Endodermal cell (in vitro differentiated cells): ENCODE results near the gene NDUFV1. TPM values are rescaled to one million over a fixed set of nuclear protein-coding genes. Genes with fewer than 3 reads are reported as not detected.
"Not testable (repeated sequence)": the region's sequence is repeated elsewhere in the genome, so short reads cannot be mapped to it uniquely, and the experiment has no call there.

Experiments used
- DNase-seq: peaks from one replicate; pipeline ENCODE4 v3.0.0-alpha.2; 2017
- H3K27ac ChIP-seq: 2 replicates; pipeline ENCODE4 v1.5.1; 2013; ENCODE audit warnings: mild to moderate bottlenecking, low read depth, low read length, moderate library complexity
- H3K27me3 ChIP-seq: 2 replicates; pipeline ENCODE4 v1.6.1; 2013; ENCODE audit warnings: mild to moderate bottlenecking, low read length, moderate library complexity; ENCODE audit not compliant: insufficient read depth, control insufficient read depth, poor library complexity, severe bottlenecking
- H3K36me3 ChIP-seq: 2 replicates; pipeline ENCODE4 v1.7.0; 2013; ENCODE audit warnings: mild to moderate bottlenecking, low read length, moderate library complexity; ENCODE audit not compliant: control insufficient read depth, insufficient read depth
- H3K4me1 ChIP-seq: one replicate; pipeline ENCODE4 v1.7.0; 2013; ENCODE audit warnings: low read length; ENCODE audit not compliant: control insufficient read depth, insufficient read depth
- H3K4me3 ChIP-seq: 2 replicates; pipeline ENCODE4 v1.5.1; 2013; ENCODE audit warnings: mild to moderate bottlenecking, low read length, moderate library complexity
- H3K9ac ChIP-seq: 2 replicates; pipeline ENCODE4 v1.6.1; 2013; ENCODE audit warnings: mild to moderate bottlenecking, low read length, moderate library complexity; ENCODE audit not compliant: poor library complexity, severe bottlenecking; ENCODE audit errors: extremely low read depth
- H3K9me3 ChIP-seq: 2 replicates; pipeline ENCODE4 v1.6.1; 2013; ENCODE audit warnings: mild to moderate bottlenecking, low read length, moderate library complexity; ENCODE audit not compliant: control insufficient read depth
- H3K27ac Mint-ChIP-seq: 2 replicates; pipeline ENCODE4 v1.8.0; 2020; ENCODE audit warnings: mixed read lengths
- H3K27me3 Mint-ChIP-seq: 2 replicates; pipeline ENCODE4 v1.8.0; 2021; ENCODE audit warnings: mild to moderate bottlenecking, mixed read lengths; ENCODE audit not compliant: insufficient read depth
- H3K36me3 Mint-ChIP-seq: 2 replicates; pipeline ENCODE4 v1.8.0; 2020; ENCODE audit warnings: low read depth, mixed read lengths
- H3K4me1 Mint-ChIP-seq: 2 replicates; pipeline ENCODE4 v1.8.0; 2020; ENCODE audit warnings: mixed read lengths
- H3K4me3 Mint-ChIP-seq: 2 replicates; pipeline ENCODE4 v1.8.0; 2020; ENCODE audit warnings: mild to moderate bottlenecking, moderate library complexity, mixed read lengths
- H3K9me3 Mint-ChIP-seq: 2 replicates; pipeline ENCODE4 v1.8.0; 2020; ENCODE audit warnings: mild to moderate bottlenecking, mixed read lengths
- WGBS, 2 experiments: methylation state at CpG; one replicate each; pipeline versions ENCODE4 v1.1.5 to v1.1.7; 2013; ENCODE audit warnings: missing lambda C conversion rate in 2 of 2, mixed read lengths in 1 of 2; ENCODE audit not compliant: insufficient coverage in 1 of 2, insufficient read length in 1 of 2; 5-methylcytosine and 5-hydroxymethylcytosine counted together
- total RNA-seq, 2 donors: library from RNA; stranded (reverse); fragmentation: NEBNext Ultra II Directional in 1 of 2; extraction: Animal tissue kit (Norgen Biotek cat#: 25700) in 1 of 2; gene quantifications; 2 replicates in 1 of 2; 3 replicates in 1 of 2; pipeline ENCODE4 v1.2.1, GENCODE V29; 2021
- TF ChIP-seq, protein P1 (sequence below): fragments of 200-600 bp; sonication (generic); conservative IDR thresholded peaks from 2 replicates; pipeline ENCODE4 v1.5.0; 2021; ENCODE audit warnings: antibody characterized with exemption, mild to moderate bottlenecking

Gene NDUFV1
- total RNA-seq, 2 donors from 2014 or later, result 135 to 160 TPM

DNA sequence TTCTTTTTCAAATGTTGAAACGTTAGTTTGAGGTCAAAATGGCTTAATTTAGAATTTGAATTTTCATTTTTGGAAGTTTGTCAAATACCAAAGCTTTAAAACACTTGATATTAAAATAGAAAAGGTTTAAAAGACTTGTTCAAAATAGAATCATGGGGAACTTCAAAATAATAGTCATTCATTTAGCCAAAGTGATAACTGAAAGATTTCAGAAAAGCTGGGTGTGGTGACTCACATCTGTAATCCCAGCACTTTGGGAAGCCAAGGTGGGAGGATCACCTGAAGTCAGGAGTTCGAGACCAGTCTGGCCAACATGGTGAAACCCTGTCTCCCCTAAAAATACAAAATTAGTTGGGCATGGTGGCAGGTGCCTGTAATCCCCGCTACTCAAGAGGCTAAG is 12.3 kb upstream of the NDUFV1 start:
- H3K27ac ChIP-seq, result no peak overlapping the region
- no peaks in the 10 kb centered on the region for H3K36me3 ChIP-seq
- no peak for DNase-seq
- H3K4me1 ChIP-seq, result no peaks in the 10 kb centered on the region
- no peak overlapping the region for H3K9ac ChIP-seq
- Mint-ChIP-seq H3K27ac (no peak overlapping the region), H3K4me1 (no peaks in the 10 kb centered on the region), H3K9me3 (peaks cover 22% of the 10 kb centered on the region), H3K4me3 (no peak overlapping the region), H3K27me3 (no peaks in the 10 kb centered on the region), H3K36me3 (peaks cover 3% of the 10 kb centered on the region)
- WGBS, 2 experiments, result 90 to 100% methylated on average over 2 of the region's 3 CpGs
- no peak overlapping the region for H3K4me3 ChIP-seq
- TF ChIP-seq, protein P1, sequence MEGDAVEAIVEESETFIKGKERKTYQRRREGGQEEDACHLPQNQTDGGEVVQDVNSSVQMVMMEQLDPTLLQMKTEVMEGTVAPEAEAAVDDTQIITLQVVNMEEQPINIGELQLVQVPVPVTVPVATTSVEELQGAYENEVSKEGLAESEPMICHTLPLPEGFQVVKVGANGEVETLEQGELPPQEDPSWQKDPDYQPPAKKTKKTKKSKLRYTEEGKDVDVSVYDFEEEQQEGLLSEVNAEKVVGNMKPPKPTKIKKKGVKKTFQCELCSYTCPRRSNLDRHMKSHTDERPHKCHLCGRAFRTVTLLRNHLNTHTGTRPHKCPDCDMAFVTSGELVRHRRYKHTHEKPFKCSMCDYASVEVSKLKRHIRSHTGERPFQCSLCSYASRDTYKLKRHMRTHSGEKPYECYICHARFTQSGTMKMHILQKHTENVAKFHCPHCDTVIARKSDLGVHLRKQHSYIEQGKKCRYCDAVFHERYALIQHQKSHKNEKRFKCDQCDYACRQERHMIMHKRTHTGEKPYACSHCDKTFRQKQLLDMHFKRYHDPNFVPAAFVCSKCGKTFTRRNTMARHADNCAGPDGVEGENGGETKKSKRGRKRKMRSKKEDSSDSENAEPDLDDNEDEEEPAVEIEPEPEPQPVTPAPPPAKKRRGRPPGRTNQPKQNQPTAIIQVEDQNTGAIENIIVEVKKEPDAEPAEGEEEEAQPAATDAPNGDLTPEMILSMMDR, result no peak
- H3K9me3 ChIP-seq, result peaks cover 20% of the 10 kb centered on the region
- no peaks in the 10 kb centered on the region for H3K27me3 ChIP-seq

DNA sequence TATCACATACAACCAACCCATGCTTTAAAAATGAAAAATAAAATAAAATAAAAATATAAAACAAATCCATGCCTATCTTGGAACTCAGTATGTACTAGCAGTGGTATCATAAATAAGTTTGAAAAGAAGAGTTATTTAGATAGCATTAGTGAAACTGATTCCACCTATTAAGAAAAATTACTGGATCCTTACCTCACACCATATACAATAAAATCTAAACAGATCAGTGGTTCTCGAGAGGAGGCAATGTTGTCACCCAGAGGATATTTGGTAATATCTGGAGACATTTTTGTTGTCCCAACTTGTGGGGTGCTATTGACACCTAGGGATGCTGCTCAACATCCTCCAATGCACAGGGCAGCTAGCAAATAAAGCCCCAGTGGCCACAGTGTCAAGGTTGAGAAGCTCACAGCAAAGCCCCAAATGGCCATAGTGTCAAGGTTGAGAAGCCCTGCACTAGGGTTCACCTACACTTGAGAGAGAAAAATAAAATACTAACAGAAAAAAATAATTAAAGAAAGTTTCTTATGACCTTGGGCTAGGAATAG is 9.9 kb upstream of the NDUFV1 start:
- Histone ChIP-seq H3K36me3 (no peaks in the 10 kb centered on the region), H3K9me3 (peaks cover 20% of the 10 kb centered on the region), H3K27ac (no peak overlapping the region), H3K4me3 (no peak overlapping the region), H3K9ac (no peak overlapping the region), H3K27me3 (no peaks in the 10 kb centered on the region), H3K4me1 (no peaks in the 10 kb centered on the region)
- H3K27me3 Mint-ChIP-seq, result no peaks in the 10 kb centered on the region
- H3K4me1 Mint-ChIP-seq, result no peaks in the 10 kb centered on the region
- WGBS, 2 experiments, result 100% methylated on average over 1 of the region's 1 CpG; no CpG with 5 or more reads in 1 of the 2 experiments
- no peak for DNase-seq
- no peaks in the 10 kb centered on the region for H3K36me3 Mint-ChIP-seq
- TF ChIP-seq, protein P1, result no peak
- no peak overlapping the region for H3K27ac Mint-ChIP-seq
- no peak overlapping the region for H3K4me3 Mint-ChIP-seq
- H3K9me3 Mint-ChIP-seq, result peaks cover 32% of the 10 kb centered on the region

DNA sequence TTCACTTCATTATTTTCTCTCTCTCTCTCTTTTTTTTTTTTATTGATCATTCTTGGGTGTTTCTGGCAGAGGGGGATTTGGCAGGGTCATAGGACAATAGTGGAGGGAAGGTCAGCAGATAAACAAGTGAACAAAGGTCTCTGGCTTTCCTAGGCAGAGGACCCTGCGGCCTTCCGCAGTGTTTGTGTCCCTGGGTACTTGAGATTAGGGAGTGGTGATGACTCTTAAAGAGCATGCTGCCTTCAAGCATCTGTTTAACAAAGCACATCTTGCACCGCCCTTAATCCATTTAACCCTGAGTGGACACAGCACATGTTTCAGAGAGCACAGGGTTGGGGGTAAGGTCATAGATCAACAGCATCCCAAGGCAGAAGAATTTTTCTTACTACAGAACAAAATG is 9.3 kb upstream of the NDUFV1 start:
- H3K4me3 ChIP-seq, H3K4me1 Mint-ChIP-seq, H3K27ac ChIP-seq, DNase-seq, H3K4me3 Mint-ChIP-seq, H3K27me3 Mint-ChIP-seq, H3K4me1 ChIP-seq, H3K36me3 ChIP-seq, H3K27me3 ChIP-seq, H3K27ac Mint-ChIP-seq, H3K9ac ChIP-seq, H3K36me3 Mint-ChIP-seq: not testable (repeated sequence)
- no CpG with 5 or more reads among the region's 3 CpGs for WGBS, 2 experiments
- peaks cover 36% of the 10 kb centered on the region for H3K9me3 Mint-ChIP-seq
- peaks cover 25% of the 10 kb centered on the region for H3K9me3 ChIP-seq

DNA sequence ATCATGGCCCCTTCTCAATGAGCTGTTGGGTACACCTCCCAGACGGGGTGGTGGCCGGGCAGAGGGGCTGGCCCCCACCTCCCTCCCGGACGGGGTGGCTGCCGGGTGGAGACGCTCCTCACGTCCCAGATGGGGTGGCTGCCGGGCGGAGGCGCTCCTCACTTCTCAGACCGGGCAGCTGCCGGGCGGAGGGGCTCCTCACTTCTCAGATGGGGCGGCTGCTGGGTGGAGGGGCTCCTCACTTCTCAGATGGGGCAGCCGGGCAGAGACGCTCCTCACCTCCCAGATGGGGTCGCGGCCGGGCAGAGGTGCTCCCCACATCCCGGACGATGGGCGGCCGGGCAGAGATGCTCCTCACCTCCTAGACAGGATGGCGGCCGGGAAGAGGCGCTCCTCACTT is 8.8 kb upstream of the NDUFV1 start:
- H3K27ac ChIP-seq, H3K4me1 Mint-ChIP-seq, H3K4me3 ChIP-seq, DNase-seq, H3K36me3 ChIP-seq, H3K4me3 Mint-ChIP-seq, H3K9ac ChIP-seq, H3K36me3 Mint-ChIP-seq, H3K27me3 ChIP-seq, H3K4me1 ChIP-seq, H3K27ac Mint-ChIP-seq, H3K27me3 Mint-ChIP-seq: not testable (repeated sequence)
- peaks cover 30% of the 10 kb centered on the region for H3K9me3 ChIP-seq
- 96 to 100% methylated on average over 2 to 26 of the region's 26 CpGs for WGBS, 2 experiments
- H3K9me3 Mint-ChIP-seq, result peaks cover 41% of the 10 kb centered on the region
